Activated T-cell treated with anti-CD3 and anti-CD28 coated beads, Interleukin-2, amount 50 U/mL, for 72 hours (primary cell): ENCODE data around the gene UCN3. TPM values are rescaled to one million over a fixed set of nuclear protein-coding genes. Genes with fewer than 3 reads are reported as not detected.

Experiments used
- ATAC-seq, 2 donors: fragments of 150-1000 bp; cut with Tn5 transposase; replicated peaks in 1 of 2; 2 replicates each; pipeline ENCODE4 v1.10.0; 2021; ENCODE audit warnings: moderate library complexity in 2 of 2, mild to moderate bottlenecking in 1 of 2
- DNase-seq, 2 donors: peaks; one replicate each; pipeline ENCODE4 v3.0.0; 2021 to 2022; ENCODE audit warnings: mixed read lengths in 1 of 2
- H3K27ac Mint-ChIP-seq: one replicate; pipeline ENCODE4 v1.8.0; 2022; ENCODE audit warnings: mild to moderate bottlenecking, moderate library complexity, mixed read lengths
- H3K27me3 Mint-ChIP-seq: one replicate; pipeline ENCODE4 v1.8.0; 2022; ENCODE audit warnings: low read depth, mixed read lengths
- H3K36me3 Mint-ChIP-seq, 2 donors: one replicate each; pipeline ENCODE4 v1.8.0; 2022; ENCODE audit warnings: mixed read lengths in 2 of 2, mild to moderate bottlenecking in 1 of 2; ENCODE audit not compliant: insufficient read depth in 2 of 2
- H3K4me1 Mint-ChIP-seq: one replicate; pipeline ENCODE4 v1.8.0; 2022; ENCODE audit warnings: low read depth, mixed read lengths
- H3K4me3 Mint-ChIP-seq, 2 donors: one replicate each; pipeline ENCODE4 v1.8.0; 2022; ENCODE audit warnings: mild to moderate bottlenecking in 2 of 2, mixed read lengths in 2 of 2, moderate library complexity in 2 of 2
- H3K9me3 Mint-ChIP-seq, 2 donors: one replicate each; pipeline ENCODE4 v1.8.0; 2022; ENCODE audit warnings: mixed read lengths in 2 of 2
- total RNA-seq, 2 donors: library from RNA; stranded (reverse); gene quantifications; one replicate each; pipeline ENCODE4 v1.2.3, GENCODE V29; 2022

The UCN3 gene
- total RNA-seq, 2 donors from 2014 or later = not detected

DNA sequence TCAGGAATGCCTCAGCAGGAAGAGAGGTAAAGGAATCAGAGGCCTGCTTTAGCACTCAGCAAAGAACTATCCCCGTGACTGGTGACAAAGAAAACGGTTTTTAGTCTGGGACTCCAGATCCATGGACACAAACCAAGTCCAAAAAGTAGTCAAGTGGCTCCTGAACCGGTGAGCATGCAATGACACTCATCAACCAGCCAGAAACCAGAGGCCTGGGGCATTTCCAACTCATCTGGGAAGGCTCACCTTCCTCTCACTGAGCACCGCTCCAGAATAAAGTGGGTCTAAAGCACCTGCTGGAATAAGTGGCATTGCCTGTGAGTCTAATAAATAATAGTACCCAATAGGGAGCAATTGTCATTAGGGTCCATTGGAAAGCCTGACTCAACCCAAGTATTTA, 17.9 kb upstream of the UCN3 start:
- no peak overlapping the region for H3K4me3 Mint-ChIP-seq
- DNase-seq = no peak

GRCh38 chr10:5349362-5349761, 15.4 kb upstream of the UCN3 start:
- no peak for ATAC-seq
- Mint-ChIP-seq H3K9me3 (peaks cover 0 to 3% of the 10 kb centered on the region in 2 donors), H3K36me3 (no peaks in the 10 kb centered on the region), H3K27ac (no peak overlapping the region), H3K4me1 (no peaks in the 10 kb centered on the region), H3K4me3 (no peak overlapping the region), H3K27me3 (no peaks in the 10 kb centered on the region)
- no peak for DNase-seq

More for the DNA sequence above, 17.9 kb upstream of the UCN3 start:
- no peaks in the 10 kb centered on the region for H3K4me1 Mint-ChIP-seq
- H3K9me3 Mint-ChIP-seq = peaks cover 0 to 3% of the 10 kb centered on the region in 2 donors
- no peak overlapping the region for H3K27ac Mint-ChIP-seq
- no peaks in the 10 kb centered on the region for H3K27me3 Mint-ChIP-seq
- no peaks in the 10 kb centered on the region for H3K36me3 Mint-ChIP-seq
- no peak for ATAC-seq

GRCh38 chr10:5354068-5354467, 10.7 kb upstream of the UCN3 start:
- Mint-ChIP-seq H3K27me3 (peaks cover 9% of the 10 kb centered on the region), H3K36me3 (no peaks in the 10 kb centered on the region), H3K9me3 (no peaks in the 10 kb centered on the region), H3K4me1 (peaks cover 18% of the 10 kb centered on the region), H3K4me3 (no peak overlapping the region), H3K27ac (no peak overlapping the region)
- DNase-seq = no peak
- no peak for ATAC-seq

DNA sequence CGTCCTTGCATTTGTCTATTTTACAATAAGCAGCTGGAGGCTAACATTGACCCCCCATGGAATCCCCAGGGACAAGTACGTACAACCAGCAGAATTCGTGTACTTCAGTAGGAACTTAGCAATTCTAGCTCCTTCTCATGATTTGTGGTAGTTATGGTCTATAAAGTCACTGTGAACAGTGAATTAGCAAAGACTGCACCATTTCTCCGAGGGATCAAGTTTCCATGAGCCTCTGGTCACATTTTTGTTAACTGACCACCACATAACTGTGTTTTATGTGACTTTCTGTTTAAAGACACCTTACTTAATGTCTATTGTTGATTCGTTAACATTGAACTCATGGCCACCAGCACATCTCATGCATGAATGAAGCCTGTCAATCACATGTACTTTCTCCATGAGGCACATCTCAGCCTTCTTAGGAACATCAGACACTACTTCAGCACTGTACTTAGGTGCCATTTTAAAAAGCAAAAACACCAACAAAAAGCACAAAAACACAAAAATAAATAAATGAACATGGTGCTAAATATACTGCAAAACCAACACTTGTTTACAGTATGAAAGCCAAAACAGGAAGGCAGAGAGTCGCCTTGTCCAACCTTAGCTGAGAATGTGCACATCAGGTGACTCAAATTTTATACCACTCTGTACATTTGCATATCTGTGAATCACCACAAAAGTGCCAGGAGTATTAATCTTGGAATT, 9.0 kb upstream of the UCN3 start:
- ATAC-seq (peak; percentile 48 to 51), DNase-seq (no peak)
- Mint-ChIP-seq H3K4me3 (no peak overlapping the region), H3K27ac (peak overlapping the region; percentile 38), H3K4me1 (peaks cover 18% of the 10 kb centered on the region), H3K27me3 (peaks cover 9% of the 10 kb centered on the region), H3K9me3 (no peaks in the 10 kb centered on the region), H3K36me3 (no peaks in the 10 kb centered on the region)

- peaks cover 9% of the 10 kb centered on the region for H3K27me3 Mint-ChIP-seq
- H3K4me1 Mint-ChIP-seq = peaks cover 18% of the 10 kb centered on the region
- H3K27ac Mint-ChIP-seq = peak overlapping the region; percentile 25
Measured at GRCh38 chr10:5356302-5356763, 8.4 kb upstream of the UCN3 start.

GRCh38 chr10:5360318-5360915, 4.3 kb upstream of the UCN3 start:
- Mint-ChIP-seq H3K27ac (no peak overlapping the region), H3K36me3 (no peaks in the 10 kb centered on the region), H3K27me3 (peaks cover 9% of the 10 kb centered on the region), H3K9me3 (no peaks in the 10 kb centered on the region), H3K4me1 (peaks cover 28% of the 10 kb centered on the region), H3K4me3 (no peak overlapping the region)
- DNase-seq (no peak), ATAC-seq (no peak)

More at GRCh38 chr10:5356302-5356763, 8.4 kb upstream of the UCN3 start:
- H3K36me3 Mint-ChIP-seq = no peaks in the 10 kb centered on the region
- H3K4me3 Mint-ChIP-seq = no peak overlapping the region
- ATAC-seq (peak; percentile 75 to 81), DNase-seq (no peak)
- H3K9me3 Mint-ChIP-seq = no peaks in the 10 kb centered on the region

DNA sequence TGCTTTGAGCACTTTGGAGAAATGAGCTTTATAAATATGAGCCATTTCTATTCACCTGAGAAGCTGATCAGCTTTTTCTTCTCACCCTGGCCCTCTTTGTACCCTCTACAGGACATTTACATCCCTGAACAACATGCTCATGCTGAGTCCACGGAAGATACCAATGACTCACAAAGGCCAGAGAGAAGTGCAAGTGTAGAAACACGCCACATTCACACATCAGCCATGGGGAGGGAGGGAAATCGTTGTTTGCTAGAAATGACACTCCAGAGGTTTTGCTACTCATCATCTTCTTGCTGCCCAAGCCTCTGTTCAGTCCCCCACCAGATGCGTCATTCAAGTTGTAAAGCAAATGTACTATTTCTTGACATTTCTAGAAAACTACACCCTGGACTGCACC, 2.8 kb upstream of the UCN3 start:
- Mint-ChIP-seq H3K4me1 (peaks cover 20% of the 10 kb centered on the region), H3K36me3 (no peaks in the 10 kb centered on the region), H3K9me3 (no peaks in the 10 kb centered on the region), H3K4me3 (no peak overlapping the region), H3K27me3 (peaks cover 9% of the 10 kb centered on the region), H3K27ac (no peak overlapping the region)
- no peak for DNase-seq
- peak; percentile 37 to 62 for ATAC-seq

- peaks cover 17% of the 10 kb centered on the region for H3K4me1 Mint-ChIP-seq
- no peak overlapping the region for H3K27ac Mint-ChIP-seq
- H3K4me3 Mint-ChIP-seq = no peak overlapping the region
- peaks cover 9% of the 10 kb centered on the region for H3K27me3 Mint-ChIP-seq
- no peaks in the 10 kb centered on the region for H3K36me3 Mint-ChIP-seq
- no peak for DNase-seq
- H3K9me3 Mint-ChIP-seq = no peaks in the 10 kb centered on the region
- no peak for ATAC-seq
Measured at GRCh38 chr10:5362873-5363272, 1.9 kb upstream of the UCN3 start.

GRCh38 chr10:5364374-5364773, 392 bp upstream of the UCN3 start:
- no peak for ATAC-seq
- no peaks in the 10 kb centered on the region for H3K9me3 Mint-ChIP-seq
- no peak overlapping the region for H3K27ac Mint-ChIP-seq
- H3K4me3 Mint-ChIP-seq = no peak overlapping the region
- H3K27me3 Mint-ChIP-seq = no peaks in the 10 kb centered on the region
- H3K36me3 Mint-ChIP-seq = no peaks in the 10 kb centered on the region
- DNase-seq = no peak
- H3K4me1 Mint-ChIP-seq = peaks cover 17% of the 10 kb centered on the region

DNA sequence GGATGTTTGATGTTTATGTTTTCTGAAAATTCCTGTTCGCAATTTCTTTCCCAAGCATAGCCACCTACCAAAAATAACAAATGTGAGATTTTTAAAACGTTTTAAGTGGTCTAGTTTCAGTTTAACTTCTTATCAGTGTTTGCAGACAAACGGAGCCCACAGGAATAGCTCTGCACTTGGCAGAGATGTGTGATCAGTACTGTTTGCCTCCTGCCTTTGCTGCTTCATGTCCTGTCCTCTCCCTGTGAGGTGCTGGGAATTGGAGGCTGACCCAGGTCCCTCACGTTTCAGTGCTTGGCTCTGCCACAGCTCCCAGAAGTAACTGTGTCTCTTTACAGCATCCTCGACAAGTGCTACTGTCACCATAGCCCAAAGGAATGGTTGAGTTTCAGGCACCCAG, 1.2 kb downstream of the UCN3 start:
- ATAC-seq = no peak
- no peak overlapping the region for H3K4me3 Mint-ChIP-seq
- H3K4me1 Mint-ChIP-seq = peaks cover 17% of the 10 kb centered on the region
- no peaks in the 10 kb centered on the region for H3K27me3 Mint-ChIP-seq
- peaks cover 7 to 13% of the 10 kb centered on the region in 2 donors for H3K9me3 Mint-ChIP-seq
- peaks cover 0 to 4% of the 10 kb centered on the region in 2 donors for H3K36me3 Mint-ChIP-seq
- no peak for DNase-seq
- no peak overlapping the region for H3K27ac Mint-ChIP-seq

DNA sequence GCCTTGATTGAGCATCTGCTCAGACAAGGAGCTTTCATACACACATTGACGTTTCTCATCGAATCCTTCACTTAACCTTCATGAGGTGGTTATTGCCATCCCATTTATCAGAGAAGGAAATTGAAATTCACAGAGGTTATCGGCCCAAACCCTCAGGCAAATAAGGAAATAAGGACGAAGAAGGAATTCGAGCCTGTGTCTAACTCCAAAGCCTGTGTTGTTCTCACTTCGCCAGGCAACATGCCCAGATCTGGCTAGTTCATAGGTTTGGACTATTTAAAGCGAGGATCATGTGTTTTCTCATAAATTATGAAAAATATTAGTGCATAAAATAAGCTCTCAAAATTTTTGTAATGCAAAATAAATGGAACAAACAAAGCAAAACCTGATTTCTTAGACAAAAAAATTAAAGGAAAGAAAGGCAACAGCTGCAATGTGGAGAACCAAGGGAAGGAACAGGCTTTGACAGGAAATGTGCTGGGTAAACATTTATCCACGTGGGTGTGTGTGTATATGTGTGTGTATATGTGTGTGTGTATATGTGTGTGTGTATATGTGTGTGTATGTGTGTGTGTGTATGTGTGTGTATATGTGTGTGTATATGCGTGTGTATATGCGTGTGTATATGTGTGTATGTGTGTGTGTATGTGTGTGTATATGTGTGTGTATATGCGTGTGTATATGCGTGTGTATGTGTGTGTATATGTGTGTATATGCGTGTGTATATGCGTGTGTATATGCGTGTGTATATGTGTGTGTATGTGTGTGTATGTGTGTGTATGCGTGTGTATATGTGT, 4.8 kb downstream of the UCN3 start:
- H3K27me3 Mint-ChIP-seq = peaks cover 4% of the 10 kb centered on the region
- no peak for ATAC-seq
- H3K27ac Mint-ChIP-seq = peak overlapping the region; percentile 68
- peaks cover 8 to 17% of the 10 kb centered on the region in 2 donors for H3K9me3 Mint-ChIP-seq
- peaks cover 7% of the 10 kb centered on the region for H3K4me1 Mint-ChIP-seq
- peaks cover 0 to 4% of the 10 kb centered on the region in 2 donors for H3K36me3 Mint-ChIP-seq
- H3K4me3 Mint-ChIP-seq = no peak overlapping the region
- DNase-seq = no peak

DNA sequence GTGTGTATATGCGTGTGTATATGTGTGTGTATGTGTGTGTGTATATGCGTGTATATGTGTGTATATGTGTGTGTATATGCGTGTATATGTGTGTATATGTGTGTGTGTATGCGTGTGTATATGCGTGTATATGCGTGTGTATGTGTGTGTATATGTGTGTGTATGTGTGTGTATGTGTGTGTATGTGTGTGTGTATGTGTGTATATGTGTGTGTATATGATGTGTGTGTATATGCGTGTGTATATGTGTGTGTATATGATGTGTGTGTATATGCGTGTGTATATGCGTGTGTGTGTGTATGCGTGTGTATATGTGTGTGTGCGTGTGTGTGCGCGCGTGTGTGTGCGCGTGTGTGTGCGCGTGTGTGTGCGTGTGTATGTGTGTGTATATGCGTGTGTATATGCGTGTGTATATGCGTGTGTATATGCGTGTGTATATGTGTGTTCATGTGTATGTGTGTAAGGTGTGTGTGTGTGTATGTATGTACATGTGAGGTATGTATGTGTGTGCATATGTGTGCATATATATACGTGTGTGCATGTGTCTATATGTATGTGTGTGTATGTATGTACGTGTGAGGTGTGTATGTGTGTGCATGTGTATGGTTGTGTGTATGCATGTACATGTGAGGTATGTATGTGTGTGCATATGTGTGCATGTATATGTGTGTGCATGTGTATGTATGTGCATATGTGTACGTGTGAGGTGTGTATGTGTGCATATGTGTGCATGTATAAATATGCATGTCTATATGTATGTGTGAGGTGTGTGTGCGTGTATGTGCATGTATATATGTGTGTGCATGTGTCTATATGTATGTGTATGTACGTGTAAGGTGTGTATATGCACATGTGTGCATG, 6.0 kb downstream of the UCN3 start:
- H3K4me1 Mint-ChIP-seq = peaks cover 5% of the 10 kb centered on the region
- peaks cover 0 to 4% of the 10 kb centered on the region in 2 donors for H3K36me3 Mint-ChIP-seq
- H3K27me3 Mint-ChIP-seq = peaks cover 4% of the 10 kb centered on the region
- ATAC-seq (no peak), DNase-seq (no peak)
- no peak overlapping the region for H3K27ac Mint-ChIP-seq
- H3K9me3 Mint-ChIP-seq = peaks cover 8 to 17% of the 10 kb centered on the region in 2 donors
- no peak overlapping the region for H3K4me3 Mint-ChIP-seq
